IPS DF 4.7 (cell line): ENCODE data around the gene MSANTD1.

ENCODE experiments used
- DNase-seq: peaks from one replicate; pipeline ENCODE4 v3.0.0-alpha.2; 2013; ENCODE audit warnings: low spot score; ENCODE audit errors: extremely low read depth

MSANTD1 gene

GRCh38 chr4:3232871-3233271, 16.1 kb upstream of the MSANTD1 start:
- no peak for DNase-seq

- no peak for DNase-seq
These were observed 15.4 kb upstream of the MSANTD1 start for GRCh38 chr4:3233391-3234071.

- no peak for DNase-seq
These were observed 14.6 kb upstream of the MSANTD1 start for GRCh38 chr4:3234171-3235029.

GRCh38 chr4:3235030-3235345, 14.0 kb upstream of the MSANTD1 start:
- no peak for DNase-seq

DNA sequence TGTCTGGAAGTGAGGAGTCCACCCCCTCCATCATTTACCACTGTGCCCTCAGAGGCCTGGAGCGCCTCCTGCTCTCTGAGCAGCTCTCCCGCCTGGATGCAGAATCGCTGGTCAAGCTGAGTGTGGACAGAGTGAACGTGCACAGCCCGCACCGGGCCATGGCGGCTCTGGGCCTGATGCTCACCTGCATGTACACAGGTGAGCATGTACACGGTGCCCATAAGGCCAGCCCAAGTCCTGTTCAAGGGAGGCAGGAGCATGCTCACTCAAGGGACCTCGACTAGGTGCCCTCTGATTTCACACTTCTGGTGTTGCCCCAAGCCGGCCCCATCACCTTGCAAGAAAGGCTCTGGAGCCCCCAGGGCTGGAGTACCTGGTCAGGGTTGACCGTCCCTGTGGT, 13.4 kb upstream of the MSANTD1 start:
- DNase-seq = no peak

DNA sequence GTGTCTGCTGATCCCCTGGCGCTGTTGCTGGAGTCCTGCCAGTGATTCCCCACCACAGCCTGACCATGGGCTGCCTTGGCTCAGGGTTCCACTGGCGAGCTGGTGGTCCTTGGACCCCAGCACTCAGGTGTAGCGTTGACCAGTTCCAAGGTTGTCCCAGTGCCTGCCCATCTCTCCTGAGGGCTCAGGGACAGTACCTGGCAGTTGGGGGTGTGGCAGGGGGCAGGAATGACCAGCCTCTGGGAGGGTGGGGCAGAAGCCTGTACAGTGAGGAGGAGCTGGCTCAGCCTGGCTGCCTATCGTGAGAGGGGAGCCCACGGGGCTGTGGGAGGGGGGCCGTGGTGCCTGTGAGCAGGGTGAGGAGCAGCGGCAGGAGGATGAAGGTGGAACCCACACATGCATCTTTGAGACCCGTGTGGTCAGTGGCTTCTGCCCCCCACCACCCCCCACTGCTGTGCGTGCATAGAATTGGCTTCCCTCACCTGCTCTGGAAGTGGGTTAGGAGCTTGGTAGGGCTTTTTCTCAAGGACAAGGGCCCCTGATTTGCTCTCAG, 12.6 kb upstream of the MSANTD1 start:
- DNase-seq = no peak

DNA sequence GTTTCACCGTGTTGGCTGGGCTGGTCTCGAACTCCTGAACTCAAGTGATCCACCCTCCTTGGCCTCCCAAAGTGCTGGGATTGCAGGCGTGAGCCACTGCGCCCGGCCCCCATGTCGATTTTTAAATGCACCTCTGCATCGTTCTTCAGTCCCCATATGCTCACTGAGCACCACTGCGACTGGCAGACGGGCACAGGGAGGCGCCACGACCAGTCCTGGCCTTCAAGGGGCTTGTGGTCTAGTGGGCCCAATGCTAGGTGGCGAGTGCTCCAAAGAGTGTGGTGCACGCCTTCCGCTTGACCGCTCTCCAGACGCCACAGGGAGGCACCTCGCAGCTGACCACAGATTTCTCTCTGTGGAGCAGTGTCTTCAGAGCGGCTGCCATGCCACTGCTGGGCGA, 11.7 kb upstream of the MSANTD1 start:
- DNase-seq = no peak

DNA sequence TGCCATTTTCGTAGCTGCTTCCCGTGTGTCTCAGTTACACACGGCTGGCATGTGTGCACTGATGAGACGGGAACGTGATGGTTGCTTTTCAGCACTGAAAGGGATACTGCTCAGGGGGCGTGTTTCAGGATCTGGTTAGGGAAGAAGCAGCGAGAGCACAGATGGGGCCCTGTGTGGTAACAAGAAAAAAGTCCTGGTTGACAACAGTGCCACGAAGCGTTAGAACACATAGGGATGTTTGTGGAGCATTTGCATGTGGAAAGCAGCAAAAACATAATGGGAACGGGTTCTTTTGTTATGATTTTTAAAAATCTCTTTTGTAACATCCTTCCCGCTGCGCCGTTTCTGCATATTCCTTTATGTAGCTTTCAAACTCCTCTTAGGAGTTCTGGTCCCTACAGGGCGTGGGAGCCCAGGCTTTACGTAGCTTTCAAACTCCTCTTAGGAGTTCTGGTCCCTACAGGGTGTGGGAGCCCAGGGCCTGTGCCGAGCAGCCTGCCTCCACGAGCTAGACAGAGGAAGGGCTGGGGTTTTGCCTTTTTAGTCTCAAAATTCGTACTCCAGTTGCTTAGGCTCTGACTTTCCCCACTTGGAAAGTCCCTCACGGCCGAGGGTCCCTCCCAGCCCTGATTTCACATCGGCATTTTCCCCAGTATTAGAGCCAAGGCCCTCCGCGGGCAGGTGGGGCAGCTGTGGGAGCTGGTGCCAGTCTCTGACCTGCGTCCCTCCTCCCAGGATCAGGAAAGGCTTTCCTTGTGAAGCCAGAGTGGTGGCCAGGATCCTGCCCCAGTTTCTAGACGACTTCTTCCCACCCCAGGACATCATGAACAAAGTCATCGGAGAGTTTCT, 11.0 kb upstream of the MSANTD1 start:
- peak; percentile 22 for DNase-seq

- no peak for DNase-seq
These were observed 10.2 kb upstream of the MSANTD1 start for GRCh38 chr4:3238721-3239120.

DNA sequence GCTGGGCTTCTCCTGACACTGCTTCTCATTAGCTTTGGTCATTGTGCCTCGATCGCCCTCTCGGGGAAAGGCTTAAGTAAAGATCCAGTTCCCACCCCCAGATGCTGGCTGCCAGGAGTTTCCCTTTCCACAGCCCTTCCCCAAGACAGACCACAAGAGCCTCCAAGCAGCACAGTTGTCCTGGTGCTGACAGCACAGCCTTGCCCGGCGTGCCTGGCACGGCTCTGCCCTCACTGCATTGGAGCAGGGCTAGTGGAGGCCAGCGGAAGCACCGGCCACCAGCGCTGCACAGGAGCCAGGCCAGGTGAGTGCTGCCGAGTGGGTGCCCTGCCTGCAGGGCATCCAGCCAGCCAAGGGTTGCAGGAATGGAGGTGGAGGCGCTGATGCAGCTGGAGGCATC, 9.7 kb upstream of the MSANTD1 start:
- no peak for DNase-seq

DNA sequence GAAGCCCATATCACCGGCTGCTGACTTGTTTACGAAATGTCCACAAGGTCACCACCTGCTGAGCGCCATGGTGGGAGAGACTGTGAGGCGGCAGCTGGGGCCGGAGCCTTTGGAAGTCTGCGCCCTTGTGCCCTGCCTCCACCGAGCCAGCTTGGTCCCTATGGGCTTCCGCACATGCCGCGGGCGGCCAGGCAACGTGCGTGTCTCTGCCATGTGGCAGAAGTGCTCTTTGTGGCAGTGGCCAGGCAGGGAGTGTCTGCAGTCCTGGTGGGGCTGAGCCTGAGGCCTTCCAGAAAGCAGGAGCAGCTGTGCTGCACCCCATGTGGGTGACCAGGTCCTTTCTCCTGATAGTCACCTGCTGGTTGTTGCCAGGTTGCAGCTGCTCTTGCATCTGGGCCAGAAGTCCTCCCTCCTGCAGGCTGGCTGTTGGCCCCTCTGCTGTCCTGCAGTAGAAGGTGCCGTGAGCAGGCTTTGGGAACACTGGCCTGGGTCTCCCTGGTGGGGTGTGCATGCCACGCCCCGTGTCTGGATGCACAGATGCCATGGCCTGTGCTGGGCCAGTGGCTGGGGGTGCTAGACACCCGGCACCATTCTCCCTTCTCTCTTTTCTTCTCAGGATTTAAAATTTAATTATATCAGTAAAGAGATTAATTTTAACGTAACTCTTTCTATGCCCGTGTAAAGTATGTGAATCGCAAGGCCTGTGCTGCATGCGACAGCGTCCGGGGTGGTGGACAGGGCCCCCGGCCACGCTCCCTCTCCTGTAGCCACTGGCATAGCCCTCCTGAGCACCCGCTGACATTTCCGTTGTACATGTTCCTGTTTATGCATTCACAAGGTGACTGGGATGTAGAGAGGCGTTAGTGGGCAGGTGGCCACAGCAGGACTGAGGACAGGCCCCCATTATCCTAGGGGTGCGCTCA, 8.7 kb upstream of the MSANTD1 start:
- no peak for DNase-seq

DNA sequence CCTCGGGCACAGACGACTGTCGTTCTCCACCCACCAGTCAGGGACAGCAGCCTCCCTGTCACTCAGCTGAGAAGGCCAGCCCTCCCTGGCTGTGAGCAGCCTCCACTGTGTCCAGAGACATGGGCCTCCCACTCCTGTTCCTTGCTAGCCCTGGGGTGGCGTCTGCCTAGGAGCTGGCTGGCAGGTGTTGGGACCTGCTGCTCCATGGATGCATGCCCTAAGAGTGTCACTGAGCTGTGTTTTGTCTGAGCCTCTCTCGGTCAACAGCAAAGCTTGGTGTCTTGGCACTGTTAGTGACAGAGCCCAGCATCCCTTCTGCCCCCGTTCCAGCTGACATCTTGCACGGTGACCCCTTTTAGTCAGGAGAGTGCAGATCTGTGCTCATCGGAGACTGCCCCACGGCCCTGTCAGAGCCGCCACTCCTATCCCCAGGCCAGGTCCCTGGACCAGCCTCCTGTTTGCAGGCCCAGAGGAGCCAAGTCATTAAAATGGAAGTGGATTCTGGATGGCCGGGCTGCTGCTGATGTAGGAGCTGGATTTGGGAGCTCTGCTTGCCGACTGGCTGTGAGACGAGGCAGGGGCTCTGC, 7.9 kb upstream of the MSANTD1 start:
- DNase-seq = no peak

- DNase-seq = no peak
These were observed 6.9 kb upstream of the MSANTD1 start for GRCh38 chr4:3241898-3242524.

- no peak for DNase-seq
These were observed 5.7 kb upstream of the MSANTD1 start for GRCh38 chr4:3243136-3243780.

GRCh38 chr4:3244002-3244401, 5.0 kb upstream of the MSANTD1 start:
- no peak for DNase-seq

DNA sequence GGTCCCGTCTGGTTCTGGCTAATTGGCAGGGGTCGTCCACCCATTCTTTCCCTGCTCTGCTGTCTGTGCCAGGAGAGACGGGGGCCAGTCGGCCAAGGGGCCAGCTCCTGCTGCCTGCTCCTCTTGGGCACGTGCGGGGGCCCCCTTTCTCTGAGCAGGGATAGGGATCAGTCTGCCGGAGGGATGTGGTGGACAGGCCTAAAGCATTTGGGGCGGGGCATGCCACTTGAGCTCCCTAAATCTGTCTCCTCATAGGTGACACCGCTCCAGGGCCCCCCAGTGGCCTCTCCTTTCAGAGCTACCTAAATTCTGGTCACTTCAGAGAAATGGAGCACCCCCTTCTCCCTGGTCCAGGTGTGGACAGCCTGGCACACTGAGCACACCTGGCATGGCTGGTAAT, 4.2 kb upstream of the MSANTD1 start:
- DNase-seq = no peak

DNA sequence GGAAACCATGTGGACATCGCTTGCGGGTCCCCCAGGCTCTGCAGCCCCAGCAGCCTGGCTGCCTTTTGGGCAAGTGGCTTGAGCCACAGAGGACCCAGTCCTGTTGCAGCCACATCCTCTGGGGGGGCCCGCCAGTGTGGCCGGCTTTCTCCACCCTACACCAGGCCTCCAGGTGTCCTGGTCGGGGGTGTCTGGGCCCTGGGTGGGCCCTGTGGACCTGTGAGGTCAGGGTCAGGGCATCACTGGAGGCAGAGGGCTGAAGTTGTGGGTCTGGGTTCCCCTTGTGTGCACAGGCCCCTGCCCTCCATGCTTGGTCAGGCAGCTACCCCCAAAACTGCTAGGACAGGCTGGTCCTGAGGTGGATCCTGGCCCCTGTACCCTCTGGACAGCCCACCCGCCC, 3.3 kb upstream of the MSANTD1 start:
- no peak for DNase-seq

DNA sequence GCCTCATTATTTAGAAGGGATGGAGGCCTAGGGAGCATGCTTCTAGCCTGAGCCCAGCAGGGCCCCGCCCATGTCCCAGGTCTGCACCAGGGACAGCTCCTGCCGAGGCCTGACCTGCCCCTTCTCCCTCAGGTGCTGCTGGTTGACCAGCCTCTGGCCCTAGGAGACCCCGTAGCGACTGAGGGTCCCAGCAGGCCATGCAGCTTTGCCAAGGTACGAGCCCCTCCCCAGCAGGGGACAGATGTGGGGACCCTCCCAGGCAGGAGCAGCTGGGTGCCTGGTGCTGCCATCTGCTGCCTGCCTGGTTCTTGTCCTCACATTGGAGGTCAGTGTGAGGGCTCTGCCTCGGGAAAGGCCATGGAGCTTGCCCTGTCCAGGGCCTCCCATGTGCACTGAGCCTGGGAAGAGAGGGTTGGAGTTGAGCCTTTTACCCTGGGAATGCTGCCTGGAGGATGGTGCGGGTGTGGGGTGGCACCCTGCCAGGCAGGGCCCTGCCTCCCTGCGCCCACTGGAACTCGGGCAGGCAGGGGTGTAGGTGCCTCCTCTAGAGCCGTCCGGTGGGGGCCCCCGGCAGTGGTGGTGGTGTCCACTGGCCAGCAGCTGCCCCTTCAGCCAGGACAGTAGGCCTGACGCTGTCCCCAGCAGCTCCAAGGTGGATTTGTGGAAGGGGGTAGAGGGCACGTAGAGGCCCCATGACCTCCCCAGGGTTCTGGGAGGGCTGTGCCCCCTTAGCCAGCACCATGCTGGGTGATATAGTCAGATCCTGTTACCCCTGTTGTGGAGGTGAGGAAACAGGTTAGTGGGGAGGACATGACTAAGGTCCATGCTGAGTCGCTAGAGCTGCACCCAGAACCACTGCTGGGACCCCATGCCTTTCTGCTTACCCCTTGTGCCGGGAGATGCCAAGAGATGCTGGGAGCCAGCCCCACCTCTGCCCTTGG, 2.2 kb upstream of the MSANTD1 start:
- DNase-seq = no peak
